ENCODE data around the gene AGPAT3.

The AGPAT3 gene

GRCh38 chr21:43997766-43998742 lies 133.0 kb downstream of the AGPAT3 start:
- DNase-seq (ENCODE audit: low read depth), result no peak

GRCh38 chr21:44000360-44000759 lies 135.3 kb downstream of the AGPAT3 start:
- DNase-seq (ENCODE audit: low read depth), result no peak

GRCh38 chr21:44002511-44002910 lies 137.5 kb downstream of the AGPAT3 start:
- no peak for DNase-seq (ENCODE audit: low read depth)

GRCh38 chr21:44003307-44003966 lies 138.4 kb downstream of the AGPAT3 start:
- DNase-seq (ENCODE audit: low read depth), result no peak

GRCh38 chr21:44005071-44005470 lies 140.0 kb downstream of the AGPAT3 start:
- no peak for DNase-seq (ENCODE audit: low read depth)

- DNase-seq (ENCODE audit: low read depth), result no peak
Observed at GRCh38 chr21:44005593-44005992, 140.6 kb downstream of the AGPAT3 start.

GRCh38 chr21:44006017-44006619 lies 141.1 kb downstream of the AGPAT3 start:
- DNase-seq (ENCODE audit: low read depth), result no peak

- DNase-seq (ENCODE audit: low read depth), result no peak
Observed at GRCh38 chr21:44006656-44007055, 141.6 kb downstream of the AGPAT3 start.

GRCh38 chr21:44010429-44010828 lies 145.4 kb downstream of the AGPAT3 start:
- DNase-seq (ENCODE audit: low read depth), result no peak

GRCh38 chr21:44011123-44011522 lies 146.1 kb downstream of the AGPAT3 start:
- DNase-seq (ENCODE audit: low read depth), result no peak

GRCh38 chr21:44011579-44012473 lies 146.8 kb downstream of the AGPAT3 start, which contains the start of gene TRAPPC10:
Gene TRAPPC10 (plus strand): TSS chr21:44012309. CDS start chr21:44012494, 185 bp downstream.
- DNase-seq (ENCODE audit: low read depth), result peak; percentile 72

- peak; percentile 68 for DNase-seq (ENCODE audit: low read depth)
Observed at GRCh38 chr21:44012474-44013379, 147.7 kb downstream of the AGPAT3 start.

- peak; percentile 17 for DNase-seq (ENCODE audit: low read depth)
Observed at GRCh38 chr21:44013380-44014088, 148.5 kb downstream of the AGPAT3 start.

GRCh38 chr21:44017601-44018000 lies 152.6 kb downstream of the AGPAT3 start:
- DNase-seq (ENCODE audit: low read depth), result no peak

GRCh38 chr21:44018127-44018526 lies 153.1 kb downstream of the AGPAT3 start:
- no peak for DNase-seq (ENCODE audit: low read depth)

GRCh38 chr21:44018813-44019567 lies 154.0 kb downstream of the AGPAT3 start:
- no peak for DNase-seq (ENCODE audit: low read depth)

GRCh38 chr21:44019568-44019958 lies 154.5 kb downstream of the AGPAT3 start:
- no peak for DNase-seq (ENCODE audit: low read depth)

- DNase-seq (ENCODE audit: low read depth), result no peak
Observed at GRCh38 chr21:44020551-44020950, 155.5 kb downstream of the AGPAT3 start.

- no peak for DNase-seq (ENCODE audit: low read depth)
Observed at GRCh38 chr21:44021064-44021463, 156.0 kb downstream of the AGPAT3 start.

Measured in activated T-helper 1 cell treated with Interleukin-2 at 50 U/mL for 16 hours (primary cell).